Measurements from ENCODE around the gene NAIF1. TPM values are rescaled to one million over a fixed set of nuclear protein-coding genes. Genes with fewer than 3 reads are reported as not detected.

Gene NAIF1
- total and polyA plus RNA-seq, 2 experiments from 2014 or later: 4.9 to 5.5 TPM

DNA sequence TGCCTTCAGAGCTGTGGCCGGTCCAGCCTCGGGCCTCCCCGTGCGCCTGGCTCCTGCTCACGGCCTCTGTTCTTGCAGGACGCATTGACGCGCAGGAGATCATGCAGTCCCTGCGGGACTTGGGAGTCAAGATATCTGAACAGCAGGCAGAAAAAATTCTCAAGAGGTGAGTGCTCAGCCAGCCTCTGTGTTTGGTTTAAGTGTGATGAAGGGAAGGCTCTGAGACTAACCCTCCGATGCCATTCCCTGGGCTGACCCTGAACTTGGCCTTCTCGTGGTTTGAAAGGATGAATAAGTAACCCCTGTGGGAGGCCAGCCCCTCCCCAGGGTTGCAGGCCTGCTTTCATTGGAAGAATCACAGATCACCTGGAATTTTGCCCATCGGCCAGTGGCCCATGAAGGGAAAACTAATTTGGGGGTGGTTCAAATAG lies 34.1 kb upstream of the NAIF1 start:
- no peak for ATAC-seq

GRCh38 chr9:128100581-128100980 lies 33.5 kb upstream of the NAIF1 start:
- H2AFZ ChIP-seq: no peak overlapping the region
- H3K4me1 ChIP-seq (ENCODE audit: insufficient read depth): peaks cover 35% of the 10 kb centered on the region
- H3K9me2 ChIP-seq (ENCODE audit: insufficient read depth): no peaks in the 10 kb centered on the region
- Mint-ChIP-seq H3K36me3 (ENCODE audit: low read depth) (peaks cover 47% of the 10 kb centered on the region), H3K27ac (peak overlapping the region; percentile 48; the same call in 1 of the 2 replicates), H3K9me3 (no peaks in the 10 kb centered on the region), H3K27me3 (ENCODE audit: insufficient read depth, low read depth, poor library complexity) (peaks cover 25% of the 10 kb centered on the region), H3K4me3 (peak overlapping the region; percentile 96; the same call in 1 of the 3 replicates), H3K4me1 (peaks cover 58% of the 10 kb centered on the region)
- H3K4me3 ChIP-seq: no peak overlapping the region
- peaks cover 40% of the 10 kb centered on the region for H3K79me2 ChIP-seq (replicated peaks; ENCODE audit: insufficient read depth)
- 0 out of 2 replicates have a peak, but pooled peaks cover 8% of the 10 kb centered on the region for H3F3A ChIP-seq (replicated peaks; ENCODE audit: low read depth)
- TF ChIP-seq, protein P1, sequence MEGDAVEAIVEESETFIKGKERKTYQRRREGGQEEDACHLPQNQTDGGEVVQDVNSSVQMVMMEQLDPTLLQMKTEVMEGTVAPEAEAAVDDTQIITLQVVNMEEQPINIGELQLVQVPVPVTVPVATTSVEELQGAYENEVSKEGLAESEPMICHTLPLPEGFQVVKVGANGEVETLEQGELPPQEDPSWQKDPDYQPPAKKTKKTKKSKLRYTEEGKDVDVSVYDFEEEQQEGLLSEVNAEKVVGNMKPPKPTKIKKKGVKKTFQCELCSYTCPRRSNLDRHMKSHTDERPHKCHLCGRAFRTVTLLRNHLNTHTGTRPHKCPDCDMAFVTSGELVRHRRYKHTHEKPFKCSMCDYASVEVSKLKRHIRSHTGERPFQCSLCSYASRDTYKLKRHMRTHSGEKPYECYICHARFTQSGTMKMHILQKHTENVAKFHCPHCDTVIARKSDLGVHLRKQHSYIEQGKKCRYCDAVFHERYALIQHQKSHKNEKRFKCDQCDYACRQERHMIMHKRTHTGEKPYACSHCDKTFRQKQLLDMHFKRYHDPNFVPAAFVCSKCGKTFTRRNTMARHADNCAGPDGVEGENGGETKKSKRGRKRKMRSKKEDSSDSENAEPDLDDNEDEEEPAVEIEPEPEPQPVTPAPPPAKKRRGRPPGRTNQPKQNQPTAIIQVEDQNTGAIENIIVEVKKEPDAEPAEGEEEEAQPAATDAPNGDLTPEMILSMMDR (conservative IDR thresholded peaks at IDR 0.05; ENCODE audit: low read depth in 2 of 2): no peak
- TF ChIP-seq STAT1 (IDR thresholded peaks at IDR 0.05; ENCODE audit: unreplicated experiment): no peak
- no peak for TF ChIP-seq NANOG (IDR thresholded peaks at IDR 0.05; ENCODE audit: borderline replicate concordance)
- H4K20me1 ChIP-seq (replicated peaks; ENCODE audit: insufficient read depth): peaks cover 25% of the 10 kb centered on the region
- DNase-seq (ENCODE audit: low spot score): no peak
- H3K36me3 ChIP-seq (ENCODE audit: insufficient read depth): peaks cover 5% of the 10 kb centered on the region
- no peak for ATAC-seq
- H3K4me2 ChIP-seq: no peak overlapping the region; the same call in 1 of the 2 replicates
- H3K27ac ChIP-seq (ENCODE audit: low read depth): peak overlapping the region; percentile 95
- H3K27me3 ChIP-seq (ENCODE audit: insufficient read depth): no peaks in the 10 kb centered on the region

More for the DNA sequence above, 34.1 kb upstream of the NAIF1 start:
- no peak for TF ChIP-seq EZH2phosphoT487 (IDR thresholded peaks at IDR 0.05; ENCODE audit: unreplicated experiment)
- TF ChIP-seq EZH2 (IDR thresholded peaks at IDR 0.05; ENCODE audit: low read depth, unreplicated experiment): no peak
- no peak for TF ChIP-seq JUNB (IDR thresholded peaks at IDR 0.05; ENCODE audit: unreplicated experiment)
- no peak for TF ChIP-seq ZNF114 (CRISPR knock-in tag; IDR thresholded peaks at IDR 0.05)
- no peak for DNase-seq (ENCODE audit: low spot score)
- Histone ChIP-seq H3K9me2 (ENCODE audit: insufficient read depth) (no peaks in the 10 kb centered on the region), H3K4me1 (ENCODE audit: insufficient read depth) (peaks cover 35% of the 10 kb centered on the region), H3K36me3 (ENCODE audit: insufficient read depth) (peaks cover 5% of the 10 kb centered on the region), H3K27me3 (ENCODE audit: insufficient read depth) (no peaks in the 10 kb centered on the region), H4K20me1 (replicated peaks; ENCODE audit: insufficient read depth) (peaks cover 25% of the 10 kb centered on the region), H3F3A (replicated peaks; ENCODE audit: low read depth) (0 out of 2 replicates have a peak, but pooled peaks cover 8% of the 10 kb centered on the region), H3K27ac (ENCODE audit: low read depth) (peak overlapping the region; percentile 84; the same call in 1 of the 2 replicates), H2AFZ (no peak overlapping the region), H3K4me3 (no peak overlapping the region), H3K79me2 (replicated peaks; ENCODE audit: insufficient read depth) (peaks cover 34% of the 10 kb centered on the region), H3K4me2 (no peak overlapping the region)
- Mint-ChIP-seq H3K4me3 (peak overlapping the region; percentile 34; the same call in 1 of the 3 replicates), H3K27ac (no peak overlapping the region), H3K27me3 (ENCODE audit: insufficient read depth, low read depth, poor library complexity) (peaks cover 25% of the 10 kb centered on the region), H3K36me3 (ENCODE audit: low read depth) (peaks cover 52% of the 10 kb centered on the region), H3K9me3 (no peaks in the 10 kb centered on the region), H3K4me1 (peaks cover 58% of the 10 kb centered on the region)

GRCh38 chr9:128099932-128100491 lies 32.9 kb upstream of the NAIF1 start:
- peaks cover 44% of the 10 kb centered on the region for H3K79me2 ChIP-seq (replicated peaks; ENCODE audit: insufficient read depth)
- H3K27me3 ChIP-seq (ENCODE audit: insufficient read depth): no peaks in the 10 kb centered on the region
- Mint-ChIP-seq H3K27me3 (ENCODE audit: insufficient read depth, low read depth, poor library complexity) (peaks cover 25% of the 10 kb centered on the region), H3K4me1 (peaks cover 58% of the 10 kb centered on the region), H3K4me3 (peak overlapping the region; percentile 96; the same call in 2 of the 3 replicates), H3K36me3 (ENCODE audit: low read depth) (peaks cover 42% of the 10 kb centered on the region), H3K9me3 (no peaks in the 10 kb centered on the region), H3K27ac (peak overlapping the region; percentile 48; the same call in 1 of the 2 replicates)
- H3F3A ChIP-seq (replicated peaks; ENCODE audit: low read depth): peaks cover 8% of the 10 kb centered on the region; the same call in 1 of the 2 replicates
- no peaks in the 10 kb centered on the region for H3K9me2 ChIP-seq (ENCODE audit: insufficient read depth)
- TF ChIP-seq JUNB (IDR thresholded peaks at IDR 0.05; ENCODE audit: unreplicated experiment) (no peak), CREB1 (CRISPR knock-in tag; IDR thresholded peaks at IDR 0.05; ENCODE audit: low read depth) (no peak), EZH2 (IDR thresholded peaks at IDR 0.05; ENCODE audit: low read depth, unreplicated experiment) (no peak), ETS1 (IDR thresholded peaks at IDR 0.05) (no peak)
- TF ChIP-seq, protein P1 (conservative IDR thresholded peaks at IDR 0.05; ENCODE audit: low read depth in 2 of 2): no peak
- H3K4me2 ChIP-seq: peak overlapping the region; percentile 75
- ATAC-seq (no peak), DNase-seq (ENCODE audit: low spot score) (no peak)
- peaks cover 5% of the 10 kb centered on the region for H3K36me3 ChIP-seq (ENCODE audit: insufficient read depth)
- peak overlapping the region; percentile 95 for H3K27ac ChIP-seq (ENCODE audit: low read depth)
- no peak overlapping the region for H2AFZ ChIP-seq
- peak overlapping the region; percentile 52 for H3K4me3 ChIP-seq
- H3K4me1 ChIP-seq (ENCODE audit: insufficient read depth): peaks cover 35% of the 10 kb centered on the region
- H4K20me1 ChIP-seq (replicated peaks; ENCODE audit: insufficient read depth): peaks cover 25% of the 10 kb centered on the region

Data from GM23338 (cell line).